Mesendoderm (in vitro differentiated cells): Measurements from ENCODE around the gene PROKR1.
A peak's percentile ranks its signal among the peaks of the same experiment; 100 is the strongest.

ENCODE experiments used
- DNase-seq: peaks from one replicate; pipeline ENCODE4 v3.0.0; 2013
- H2AK5ac ChIP-seq: 2 replicates; pipeline ENCODE4 v1.6.1; 2013; ENCODE audit warnings: low read length, inconsistent platforms
- H2BK120ac ChIP-seq: 2 replicates; pipeline ENCODE4 v1.6.1; 2013; ENCODE audit warnings: low read depth, mild to moderate bottlenecking, low read length, moderate library complexity, mixed read lengths
- H2BK15ac ChIP-seq: replicated peaks from 2 replicates; pipeline ENCODE4 v1.6.1; 2013; ENCODE audit warnings: low read depth, mild to moderate bottlenecking, moderate library complexity
- H2BK5ac ChIP-seq: 2 replicates; pipeline ENCODE4 v1.6.1; 2013; ENCODE audit warnings: low read length, inconsistent platforms
- H3K18ac ChIP-seq: 2 replicates; pipeline ENCODE4 v1.6.1; 2013; ENCODE audit warnings: mild to moderate bottlenecking, low read length, mixed read lengths
- H3K23ac ChIP-seq: one replicate; pipeline ENCODE4 v1.6.1; 2013; ENCODE audit warnings: low read length
- H3K27ac ChIP-seq: 2 replicates; pipeline ENCODE4 v1.5.1; 2013; ENCODE audit warnings: low read depth, mild to moderate bottlenecking, inconsistent platforms, low read length, moderate library complexity
- H3K27me3 ChIP-seq: 2 replicates; pipeline ENCODE4 v1.6.1; 2013; ENCODE audit warnings: low read length, control low read depth, mild to moderate bottlenecking, inconsistent platforms; ENCODE audit not compliant: insufficient read depth, poor library complexity
- H3K36me3 ChIP-seq: 2 replicates; pipeline ENCODE4 v1.6.1; 2013; ENCODE audit warnings: low read length, inconsistent platforms; ENCODE audit not compliant: control insufficient read depth, insufficient read depth
- H3K4ac ChIP-seq: one replicate; pipeline ENCODE4 v1.6.1; 2013; ENCODE audit warnings: low read depth, mild to moderate bottlenecking, low read length, moderate library complexity
- H3K4me1 ChIP-seq: 2 replicates; pipeline ENCODE4 v1.6.1; 2013; ENCODE audit warnings: low read depth, low read length, inconsistent platforms; ENCODE audit not compliant: control insufficient read depth
- H3K4me2 ChIP-seq: 2 replicates; pipeline ENCODE4 v1.6.1; 2013; ENCODE audit warnings: low read length
- H3K4me3 ChIP-seq: 2 replicates; pipeline ENCODE4 v1.5.1; 2013; ENCODE audit warnings: mild to moderate bottlenecking, low read length
- H3K56ac ChIP-seq: one replicate; pipeline ENCODE4 v1.6.1; 2013; ENCODE audit warnings: low read length
- H3K79me1 ChIP-seq: 2 replicates; pipeline ENCODE4 v1.6.1; 2013; ENCODE audit warnings: low read length, inconsistent platforms
- H3K79me2 ChIP-seq: 2 replicates; pipeline ENCODE4 v1.6.1; 2013; ENCODE audit warnings: mild to moderate bottlenecking, low read length; ENCODE audit not compliant: control insufficient read depth, insufficient read depth
- H3K9ac ChIP-seq: 2 replicates; pipeline ENCODE4 v1.6.1; 2013; ENCODE audit warnings: low read length, inconsistent platforms
- H4K5ac ChIP-seq: one replicate; pipeline ENCODE4 v1.6.1; 2013; ENCODE audit warnings: low read length
- H4K8ac ChIP-seq: one replicate; pipeline ENCODE4 v1.6.1; 2013; ENCODE audit warnings: low read depth, mild to moderate bottlenecking, control low read depth, low read length, moderate library complexity
- WGBS: extraction: QIAGEN DNeasy Blood & Tissue Kit; methylation state at CpG from one replicate; pipeline ENCODE4 v1.1.7; 2013; ENCODE audit warnings: low lambda C conversion rate, missing lambda C conversion rate; ENCODE audit not compliant: insufficient coverage; ENCODE audit errors: extremely low coverage; 5-methylcytosine and 5-hydroxymethylcytosine counted together

Gene PROKR1

GRCh38 chr2:68684197-68684596, 40.8 kb downstream of the PROKR1 start:
- DNase-seq = no peak
- Histone ChIP-seq H4K8ac (no peak overlapping the region), H3K27me3 (no peaks in the 10 kb centered on the region), H3K4me2 (no peak overlapping the region), H3K4me3 (no peak overlapping the region), H2BK120ac (no peak overlapping the region), H3K9ac (no peak overlapping the region), H2AK5ac (no peak overlapping the region), H3K79me2 (no peaks in the 10 kb centered on the region), H3K27ac (no peak overlapping the region), H2BK5ac (no peak overlapping the region), H4K5ac (no peak overlapping the region), H3K4ac (no peak overlapping the region), H3K79me1 (no peaks in the 10 kb centered on the region), H3K4me1 (peaks cover under 1% of the 10 kb centered on the region), H3K18ac (no peak overlapping the region), H3K23ac (no peak overlapping the region), H2BK15ac (no peak overlapping the region), H3K56ac (no peak overlapping the region), H3K36me3 (no peaks in the 10 kb centered on the region)
- no CpG with 5 or more reads among the region's 2 CpGs for WGBS

- Histone ChIP-seq H2BK5ac (no peak overlapping the region), H3K56ac (peak overlapping the region; percentile 38), H3K4me3 (no peak overlapping the region), H3K79me2 (no peaks in the 10 kb centered on the region), H3K9ac (no peak overlapping the region), H3K27ac (no peak overlapping the region), H3K4me1 (peaks cover 7% of the 10 kb centered on the region), H4K8ac (no peak overlapping the region), H2BK15ac (no peak overlapping the region), H4K5ac (no peak overlapping the region), H3K4me2 (no peak overlapping the region), H2BK120ac (no peak overlapping the region), H3K36me3 (no peaks in the 10 kb centered on the region), H3K23ac (no peak overlapping the region), H3K4ac (no peak overlapping the region), H3K18ac (no peak overlapping the region), H2AK5ac (no peak overlapping the region), H3K79me1 (no peaks in the 10 kb centered on the region), H3K27me3 (no peaks in the 10 kb centered on the region)
- DNase-seq = peak; percentile 17
- WGBS = no CpG with 5 or more reads among the region's 5 CpGs
These were observed 42.8 kb downstream of the PROKR1 start for GRCh38 chr2:68686178-68686577.

- DNase-seq = no peak
- Histone ChIP-seq H2BK15ac (no peak overlapping the region), H3K36me3 (no peaks in the 10 kb centered on the region), H3K9ac (no peak overlapping the region), H3K4me2 (no peak overlapping the region), H3K4me3 (no peak overlapping the region), H2AK5ac (no peak overlapping the region), H3K4ac (no peak overlapping the region), H3K23ac (no peak overlapping the region), H3K18ac (no peak overlapping the region), H3K27me3 (no peaks in the 10 kb centered on the region), H4K8ac (no peak overlapping the region), H2BK120ac (no peak overlapping the region), H2BK5ac (no peak overlapping the region), H3K79me2 (no peaks in the 10 kb centered on the region), H4K5ac (no peak overlapping the region), H3K4me1 (peaks cover 7% of the 10 kb centered on the region), H3K79me1 (no peaks in the 10 kb centered on the region), H3K27ac (no peak overlapping the region), H3K56ac (no peak overlapping the region)
- WGBS = no CpG with 5 or more reads among the region's 1 CpG
These were observed 43.6 kb downstream of the PROKR1 start for GRCh38 chr2:68687018-68687417.

GRCh38 chr2:68689553-68690537, 46.5 kb downstream of the PROKR1 start:
- Histone ChIP-seq H3K4ac (no peak overlapping the region), H2AK5ac (no peak overlapping the region), H3K79me2 (no peaks in the 10 kb centered on the region), H4K8ac (no peak overlapping the region), H3K79me1 (no peaks in the 10 kb centered on the region), H3K18ac (peak overlapping the region; percentile 75), H3K27ac (peak overlapping the region; percentile 75), H3K4me1 (peaks cover 7% of the 10 kb centered on the region), H3K36me3 (no peaks in the 10 kb centered on the region), H3K4me2 (no peak overlapping the region), H3K4me3 (no peak overlapping the region), H3K56ac (no peak overlapping the region), H3K9ac (no peak overlapping the region), H4K5ac (no peak overlapping the region), H3K23ac (no peak overlapping the region), H3K27me3 (no peaks in the 10 kb centered on the region), H2BK120ac (no peak overlapping the region), H2BK5ac (no peak overlapping the region), H2BK15ac (no peak overlapping the region)
- DNase-seq = peak; percentile 72
- WGBS = no CpG with 5 or more reads among the region's 7 CpGs

GRCh38 chr2:68690851-68691250, 47.5 kb downstream of the PROKR1 start:
- Histone ChIP-seq H3K27ac (no peak overlapping the region), H3K18ac (no peak overlapping the region), H3K4me2 (no peak overlapping the region), H3K4ac (no peak overlapping the region), H4K8ac (no peak overlapping the region), H4K5ac (no peak overlapping the region), H2AK5ac (no peak overlapping the region), H3K4me1 (peaks cover 7% of the 10 kb centered on the region), H3K4me3 (no peak overlapping the region), H2BK5ac (peak overlapping the region; percentile 5), H3K36me3 (no peaks in the 10 kb centered on the region), H3K56ac (no peak overlapping the region), H3K79me1 (no peaks in the 10 kb centered on the region), H2BK15ac (no peak overlapping the region), H3K23ac (no peak overlapping the region), H3K27me3 (no peaks in the 10 kb centered on the region), H3K79me2 (no peaks in the 10 kb centered on the region), H2BK120ac (no peak overlapping the region), H3K9ac (no peak overlapping the region)
- DNase-seq = no peak
- WGBS = no CpG with 5 or more reads among the region's 3 CpGs
